Uterus (tissue), 2 donors: Measurements from ENCODE around the gene USH1G.

ENCODE experiments used
- POLR2A ChIP-seq, 2 donors: fragments of 450-650 bp; IDR thresholded peaks; one replicate each; pipeline ENCODE4 v1.6.1; 2016; ENCODE audit warnings: antibody characterized with exemption in 2 of 2, mild to moderate bottlenecking in 1 of 2, moderate library complexity in 1 of 2
- TF ChIP-seq, protein P1 (sequence below), 4 experiments: fragments of 200-600 bp in 2 of 4; fragments of 450-650 bp in 2 of 4; sonication (generic) in 2 of 4; IDR thresholded peaks; one replicate each; pipeline ENCODE4 v1.5.1; 2016 to 2019; ENCODE audit warnings: antibody characterized with exemption in 4 of 4, mild to moderate bottlenecking in 2 of 4, moderate library complexity in 1 of 4

DNA sequence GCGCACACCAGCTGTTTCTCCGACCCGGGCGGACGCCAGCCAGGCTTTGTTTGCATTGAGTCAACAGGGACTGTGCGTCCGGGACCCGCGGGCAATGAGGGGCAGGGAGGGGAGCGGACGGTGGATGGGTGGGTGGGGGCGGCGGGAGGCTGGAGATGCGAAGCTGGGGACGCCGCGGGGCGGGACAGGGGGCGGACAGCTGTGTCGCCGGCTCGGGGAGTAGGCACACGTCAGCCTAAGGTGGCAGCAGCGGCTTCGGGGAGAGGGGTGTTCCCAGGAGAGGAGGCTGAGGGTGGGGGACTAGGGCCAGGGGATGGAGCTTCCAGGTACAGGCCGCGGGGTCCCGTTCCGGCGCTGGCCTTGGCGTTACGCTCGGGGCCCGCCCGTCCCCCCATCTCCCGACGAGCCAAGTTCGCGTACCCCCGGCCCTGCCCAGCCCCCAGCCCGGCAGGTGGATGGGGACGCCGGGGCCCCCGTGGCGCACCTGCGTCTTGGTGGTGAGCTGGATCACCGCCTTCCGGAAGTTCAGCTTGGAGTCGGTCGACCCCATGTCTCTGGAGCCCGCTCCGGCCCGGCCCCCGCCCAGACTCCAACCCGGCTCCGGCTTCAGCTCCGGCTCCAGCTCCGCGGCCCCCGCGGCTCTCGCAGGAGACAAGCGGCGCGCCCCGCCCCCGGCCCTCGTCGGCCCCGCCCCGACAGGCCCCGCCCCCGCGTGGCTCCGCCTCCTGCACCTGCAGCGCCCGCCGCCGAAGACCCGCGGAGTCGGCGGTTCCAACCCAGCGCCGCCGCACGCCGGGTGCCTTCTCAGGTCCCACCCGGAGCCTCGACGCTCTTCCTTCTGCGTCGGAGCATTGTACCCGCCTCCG lies 49.3 kb upstream of the USH1G start, which contains the start of gene HID1:
- TF ChIP-seq, protein P1, sequence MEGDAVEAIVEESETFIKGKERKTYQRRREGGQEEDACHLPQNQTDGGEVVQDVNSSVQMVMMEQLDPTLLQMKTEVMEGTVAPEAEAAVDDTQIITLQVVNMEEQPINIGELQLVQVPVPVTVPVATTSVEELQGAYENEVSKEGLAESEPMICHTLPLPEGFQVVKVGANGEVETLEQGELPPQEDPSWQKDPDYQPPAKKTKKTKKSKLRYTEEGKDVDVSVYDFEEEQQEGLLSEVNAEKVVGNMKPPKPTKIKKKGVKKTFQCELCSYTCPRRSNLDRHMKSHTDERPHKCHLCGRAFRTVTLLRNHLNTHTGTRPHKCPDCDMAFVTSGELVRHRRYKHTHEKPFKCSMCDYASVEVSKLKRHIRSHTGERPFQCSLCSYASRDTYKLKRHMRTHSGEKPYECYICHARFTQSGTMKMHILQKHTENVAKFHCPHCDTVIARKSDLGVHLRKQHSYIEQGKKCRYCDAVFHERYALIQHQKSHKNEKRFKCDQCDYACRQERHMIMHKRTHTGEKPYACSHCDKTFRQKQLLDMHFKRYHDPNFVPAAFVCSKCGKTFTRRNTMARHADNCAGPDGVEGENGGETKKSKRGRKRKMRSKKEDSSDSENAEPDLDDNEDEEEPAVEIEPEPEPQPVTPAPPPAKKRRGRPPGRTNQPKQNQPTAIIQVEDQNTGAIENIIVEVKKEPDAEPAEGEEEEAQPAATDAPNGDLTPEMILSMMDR (IDR thresholded peaks at IDR 0.05), result peak in 1 of 4 experiments; percentile 5
- TF ChIP-seq POLR2A (IDR thresholded peaks at IDR 0.05), result peak in 1 of 2 donors; percentile 40
